Hepatocyte (in vitro differentiated cells): Measurements from ENCODE around the gene TMEM213. TPM values are rescaled to one million over a fixed set of nuclear protein-coding genes. Genes with fewer than 3 reads are reported as not detected.

ENCODE experiments used
- DNase-seq: peaks from one replicate; pipeline ENCODE4 v3.0.0-alpha.2; 2016; ENCODE audit warnings: low spot score
- H2AFZ ChIP-seq: fragments of 200-600 bp; sonication (generic); 2 replicates; pipeline ENCODE4 v1.6.0; 2016; ENCODE audit warnings: antibody characterized with exemption, mild to moderate bottlenecking
- H3K27ac ChIP-seq: fragments of 200-600 bp; sonication (generic); 2 replicates; pipeline ENCODE4 v1.5.1; 2016; ENCODE audit warnings: mild to moderate bottlenecking
- H3K27me3 ChIP-seq: fragments of 200-600 bp; sonication (generic); 2 replicates; pipeline ENCODE4 v1.6.1; 2016
- H3K36me3 ChIP-seq: fragments of 200-600 bp; sonication (generic); replicated peaks from 2 replicates; pipeline ENCODE4 v1.5.1; 2016; ENCODE audit warnings: low read depth; ENCODE audit not compliant: insufficient read depth
- H3K4me1 ChIP-seq: fragments of 200-600 bp; sonication (generic); 2 replicates; pipeline ENCODE4 v1.5.1; 2016; ENCODE audit warnings: mild to moderate bottlenecking, moderate library complexity; ENCODE audit not compliant: insufficient read depth
- H3K4me2 ChIP-seq: fragments of 200-600 bp; sonication (generic); 2 replicates; pipeline ENCODE4 v1.6.0; 2016
- H3K4me3 ChIP-seq: fragments of 200-600 bp; sonication (generic); 2 replicates; pipeline ENCODE4 v1.5.1; 2016; ENCODE audit warnings: mild to moderate bottlenecking
- H3K79me2 ChIP-seq: fragments of 200-600 bp; sonication (generic); 2 replicates; pipeline ENCODE4 v1.6.0; 2017; ENCODE audit warnings: mild to moderate bottlenecking
- H3K9me2 ChIP-seq: fragments of 200-600 bp; sonication (generic); replicated peaks from 2 replicates; pipeline ENCODE4 v1.6.0; 2017; ENCODE audit warnings: mild to moderate bottlenecking; ENCODE audit not compliant: insufficient read depth
- H3K9me3 ChIP-seq: fragments of 200-600 bp; sonication (generic); 2 replicates; pipeline ENCODE4 v1.5.1; 2016; ENCODE audit warnings: low read depth, mild to moderate bottlenecking
- H4K20me1 ChIP-seq: fragments of 200-600 bp; sonication (generic); 2 replicates; pipeline ENCODE4 v1.6.0; 2016; ENCODE audit warnings: mild to moderate bottlenecking; ENCODE audit not compliant: insufficient read depth, poor library complexity, severe bottlenecking
- CTCF ChIP-seq: fragments of 200-600 bp; sonication (generic); IDR thresholded peaks from 2 replicates; pipeline ENCODE4 v1.5.1; 2016; ENCODE audit warnings: antibody characterized with exemption, mild to moderate bottlenecking; ENCODE audit not compliant: poor library complexity
- EZH2 ChIP-seq: fragments of 200-600 bp; sonication (generic); IDR thresholded peaks from 2 replicates; pipeline ENCODE4 v1.6.1; 2016; ENCODE audit warnings: antibody characterized with exemption, mild to moderate bottlenecking, borderline replicate concordance
- EZH2phosphoT487 ChIP-seq: fragments of 200-600 bp; sonication (generic); IDR thresholded peaks from one replicate; pipeline ENCODE4 v1.6.1; 2018; ENCODE audit warnings: antibody characterized with exemption, mild to moderate bottlenecking, low read depth, moderate library complexity; ENCODE audit not compliant: unreplicated experiment, severe bottlenecking
- WGBS: methylation state at CpG from one replicate; pipeline ENCODE4 v1.1.6; 2016; ENCODE audit warnings: low lambda C conversion rate; ENCODE audit errors: missing lambda C conversion rate; 5-methylcytosine and 5-hydroxymethylcytosine counted together
- polyA plus RNA-seq: library from polyadenylated mRNA; unstranded; fragments of >200 nt; fragmentation: Nextera tagmentation; extraction: Ambion mirVana; gene quantifications from 2 replicates; pipeline ENCODE4 v1.2.1, GENCODE V29; 2016
- total RNA-seq: library from RNA; depleted of rRNA; stranded (reverse); fragments of >200 nt; gene quantifications from 2 replicates; pipeline ENCODE4 v1.2.3, GENCODE V29; 2014

The TMEM213 gene
- total and polyA plus RNA-seq, 2 experiments from 2014 or later = 0.03 to 0.93 TPM

GRCh38 chr7:138755842-138756590 lies 41.8 kb upstream of the TMEM213 start:
- H3K9me2 ChIP-seq = peaks cover 3% of the 10 kb centered on the region
- peaks cover 8% of the 10 kb centered on the region for H3K4me1 ChIP-seq
- no peaks in the 10 kb centered on the region for H3K27me3 ChIP-seq
- DNase-seq = no peak
- H4K20me1 ChIP-seq = no peaks in the 10 kb centered on the region
- H3K27ac ChIP-seq = no peak overlapping the region
- H3K36me3 ChIP-seq = no peaks in the 10 kb centered on the region
- 67% methylated on average over 4 of the region's 4 CpGs for WGBS
- no peaks in the 10 kb centered on the region for H3K9me3 ChIP-seq
- no peak overlapping the region for H3K4me2 ChIP-seq
- no peaks in the 10 kb centered on the region for H3K79me2 ChIP-seq
- no peak overlapping the region for H2AFZ ChIP-seq
- no peak overlapping the region for H3K4me3 ChIP-seq
- TF ChIP-seq CTCF (no peak), EZH2phosphoT487 (no peak), EZH2 (no peak)

- no peaks in the 10 kb centered on the region for H3K27me3 ChIP-seq
- H2AFZ ChIP-seq = no peak overlapping the region
- H3K79me2 ChIP-seq = no peaks in the 10 kb centered on the region
- no peaks in the 10 kb centered on the region for H3K36me3 ChIP-seq
- no peaks in the 10 kb centered on the region for H4K20me1 ChIP-seq
- WGBS = 51% methylated on average over 4 of the region's 4 CpGs
- H3K9me3 ChIP-seq = no peaks in the 10 kb centered on the region
- DNase-seq = no peak
- H3K4me3 ChIP-seq = no peak overlapping the region
- no peak overlapping the region for H3K4me2 ChIP-seq
- H3K4me1 ChIP-seq = peaks cover 8% of the 10 kb centered on the region
- TF ChIP-seq EZH2phosphoT487 (no peak), EZH2 (no peak), CTCF (no peak)
- H3K9me2 ChIP-seq = peaks cover 3% of the 10 kb centered on the region
- H3K27ac ChIP-seq = no peak overlapping the region
Measured at GRCh38 chr7:138756591-138757242, 41.1 kb upstream of the TMEM213 start.

- TF ChIP-seq CTCF (no peak), EZH2 (no peak), EZH2phosphoT487 (no peak)
- Histone ChIP-seq H3K4me2 (no peak overlapping the region), H2AFZ (no peak overlapping the region), H3K4me1 (no peaks in the 10 kb centered on the region), H3K9me2 (no peaks in the 10 kb centered on the region), H3K36me3 (no peaks in the 10 kb centered on the region), H3K79me2 (no peaks in the 10 kb centered on the region), H3K4me3 (no peak overlapping the region), H3K27ac (no peak overlapping the region), H3K27me3 (no peaks in the 10 kb centered on the region), H4K20me1 (no peaks in the 10 kb centered on the region), H3K9me3 (no peaks in the 10 kb centered on the region)
- 76% methylated on average over 2 of the region's 2 CpGs for WGBS
- no peak for DNase-seq
Measured at GRCh38 chr7:138768241-138768640, 29.6 kb upstream of the TMEM213 start.
